GM19452 (cell line): ENCODE data around the gene GALNT15.

Source experiments
- ATAC-seq: cut with Tn5 transposase; IDR thresholded peaks from one replicate; pipeline ENCODE4 v1.9.1; 2021; ENCODE audit not compliant: unreplicated experiment

GALNT15 gene

DNA sequence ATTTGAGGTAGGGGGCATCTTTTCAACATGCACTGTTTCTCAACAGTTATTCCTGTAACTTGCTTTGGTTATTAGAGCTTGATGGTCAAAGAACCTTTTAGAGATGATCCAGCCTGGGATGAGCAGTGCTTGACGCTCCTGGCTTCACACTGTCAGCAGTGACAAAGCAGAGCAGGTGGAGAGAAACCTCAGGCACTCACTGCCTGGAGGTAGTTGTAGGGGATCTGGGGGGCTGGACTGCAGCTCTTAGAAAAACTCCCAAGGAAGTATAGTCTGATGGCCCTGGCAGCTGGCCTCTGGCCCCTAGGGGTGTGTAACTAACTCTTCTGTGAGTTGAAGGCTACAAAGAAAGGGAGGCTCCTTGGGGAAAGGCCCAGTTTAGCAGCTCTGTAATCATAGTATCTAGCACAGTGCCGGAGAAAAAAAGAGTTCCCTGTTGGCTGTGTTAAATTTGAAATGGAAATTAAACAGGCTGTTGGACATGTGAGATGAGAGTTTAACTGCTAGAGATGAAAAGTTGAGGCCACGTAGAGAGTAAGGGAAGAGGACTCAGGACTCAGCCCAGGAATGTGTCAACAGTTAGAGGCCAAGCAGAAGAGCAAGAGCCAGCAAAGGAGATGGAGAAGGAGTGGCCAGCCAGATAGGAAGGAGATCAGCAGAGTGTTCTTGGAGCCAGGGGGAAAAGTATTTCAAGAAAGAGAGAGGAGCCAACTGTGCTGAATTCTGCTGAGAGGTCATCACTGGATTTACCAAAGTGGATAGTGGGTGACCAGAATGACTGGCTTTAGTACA is 104.7 kb downstream of the GALNT15 start:
- no peak for ATAC-seq

DNA sequence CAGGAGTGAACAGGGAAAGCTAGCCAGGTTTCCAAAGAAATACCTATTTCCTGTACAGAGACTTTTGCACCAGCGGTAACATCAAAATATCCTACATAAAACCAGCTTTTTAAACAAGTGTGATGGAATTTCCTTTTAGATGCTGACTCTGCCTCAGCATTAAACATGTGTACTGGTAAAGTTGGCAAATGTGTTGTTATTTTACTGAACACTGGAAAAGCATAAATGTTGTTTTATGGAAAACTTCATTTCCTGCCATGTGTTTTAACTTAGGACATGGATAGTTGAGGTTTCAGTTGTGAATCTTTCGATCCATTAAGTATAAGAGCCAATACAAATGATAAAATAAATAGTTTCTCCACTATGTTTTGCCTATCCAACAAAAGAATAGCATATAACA is 106.2 kb downstream of the GALNT15 start:
- ATAC-seq, result no peak
